GM12873 (cell line): Measurements from ENCODE around the gene ITPR2.

Experiments
- TF ChIP-seq, protein P1 (sequence below): IDR thresholded peaks from 2 replicates; pipeline ENCODE4 v1.5.1; 2012; ENCODE audit warnings: low read depth, mild to moderate bottlenecking, moderate library complexity, low read length, control low read depth; ENCODE audit not compliant: insufficient read depth; ENCODE audit errors: missing control alignments

Gene ITPR2

DNA sequence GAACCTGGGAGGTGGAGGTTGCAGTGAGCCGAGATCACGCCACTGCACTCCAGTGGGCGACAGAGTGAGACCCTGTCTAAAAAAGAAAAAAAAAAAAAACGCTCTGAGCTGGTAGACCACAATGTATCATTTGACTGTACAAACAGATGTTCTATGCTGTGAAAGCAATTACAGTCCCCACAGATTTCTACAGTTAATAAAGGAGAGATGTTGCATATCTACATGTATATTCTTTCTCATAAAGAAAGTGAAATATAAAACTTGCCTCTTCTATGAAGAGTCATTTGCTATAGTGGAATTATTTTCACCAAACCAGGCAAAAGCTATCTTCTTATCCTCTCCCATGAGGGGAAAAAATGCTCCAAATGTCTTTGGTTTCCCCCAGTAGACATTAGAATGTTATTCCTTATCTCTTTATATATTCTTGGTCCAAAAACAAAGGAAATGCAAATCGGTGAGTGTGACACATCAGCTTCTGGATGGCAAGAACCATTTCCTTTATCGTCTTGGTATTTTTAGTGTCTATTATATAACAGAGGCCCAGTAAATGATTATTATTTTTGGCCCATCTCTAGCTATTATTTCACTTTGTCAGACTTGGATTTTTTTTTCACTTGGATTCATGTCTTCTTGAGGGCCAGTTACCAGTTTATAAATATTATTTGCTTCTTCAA, 407.3 kb downstream of the ITPR2 start:
- TF ChIP-seq, protein P1, sequence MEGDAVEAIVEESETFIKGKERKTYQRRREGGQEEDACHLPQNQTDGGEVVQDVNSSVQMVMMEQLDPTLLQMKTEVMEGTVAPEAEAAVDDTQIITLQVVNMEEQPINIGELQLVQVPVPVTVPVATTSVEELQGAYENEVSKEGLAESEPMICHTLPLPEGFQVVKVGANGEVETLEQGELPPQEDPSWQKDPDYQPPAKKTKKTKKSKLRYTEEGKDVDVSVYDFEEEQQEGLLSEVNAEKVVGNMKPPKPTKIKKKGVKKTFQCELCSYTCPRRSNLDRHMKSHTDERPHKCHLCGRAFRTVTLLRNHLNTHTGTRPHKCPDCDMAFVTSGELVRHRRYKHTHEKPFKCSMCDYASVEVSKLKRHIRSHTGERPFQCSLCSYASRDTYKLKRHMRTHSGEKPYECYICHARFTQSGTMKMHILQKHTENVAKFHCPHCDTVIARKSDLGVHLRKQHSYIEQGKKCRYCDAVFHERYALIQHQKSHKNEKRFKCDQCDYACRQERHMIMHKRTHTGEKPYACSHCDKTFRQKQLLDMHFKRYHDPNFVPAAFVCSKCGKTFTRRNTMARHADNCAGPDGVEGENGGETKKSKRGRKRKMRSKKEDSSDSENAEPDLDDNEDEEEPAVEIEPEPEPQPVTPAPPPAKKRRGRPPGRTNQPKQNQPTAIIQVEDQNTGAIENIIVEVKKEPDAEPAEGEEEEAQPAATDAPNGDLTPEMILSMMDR = no peak

DNA sequence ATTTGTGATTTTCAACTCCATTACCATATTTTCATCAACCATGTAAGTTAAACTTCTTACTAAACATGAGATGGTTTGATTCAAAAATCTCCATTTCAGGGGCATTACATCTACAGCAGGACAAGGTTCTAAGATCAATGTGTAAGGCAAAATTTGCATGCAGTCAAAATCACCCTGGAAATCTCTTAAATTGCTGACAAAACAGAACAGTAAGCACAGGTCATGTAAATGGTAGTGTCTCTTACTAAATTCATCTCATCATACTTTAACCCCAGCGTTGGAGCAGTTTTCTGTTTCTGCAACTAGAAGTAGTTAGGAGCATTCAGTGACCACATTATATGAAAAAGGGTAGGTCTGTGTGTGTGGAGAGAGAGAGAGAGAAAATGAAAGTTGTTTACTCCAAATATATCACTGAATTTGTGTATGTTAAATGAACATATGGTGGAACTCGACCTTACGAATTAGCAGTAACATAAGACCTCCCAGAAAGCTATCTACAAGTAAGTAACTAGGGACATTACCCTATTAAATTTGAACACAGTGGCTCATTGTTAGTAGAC, 410.1 kb downstream of the ITPR2 start:
- TF ChIP-seq, protein P1 = no peak

GRCh38 chr12:26416550-26416949, 416.4 kb downstream of the ITPR2 start:
- TF ChIP-seq, protein P1 = no peak

- TF ChIP-seq, protein P1 = no peak
Observed at GRCh38 chr12:26410689-26411088, 422.3 kb downstream of the ITPR2 start.

DNA sequence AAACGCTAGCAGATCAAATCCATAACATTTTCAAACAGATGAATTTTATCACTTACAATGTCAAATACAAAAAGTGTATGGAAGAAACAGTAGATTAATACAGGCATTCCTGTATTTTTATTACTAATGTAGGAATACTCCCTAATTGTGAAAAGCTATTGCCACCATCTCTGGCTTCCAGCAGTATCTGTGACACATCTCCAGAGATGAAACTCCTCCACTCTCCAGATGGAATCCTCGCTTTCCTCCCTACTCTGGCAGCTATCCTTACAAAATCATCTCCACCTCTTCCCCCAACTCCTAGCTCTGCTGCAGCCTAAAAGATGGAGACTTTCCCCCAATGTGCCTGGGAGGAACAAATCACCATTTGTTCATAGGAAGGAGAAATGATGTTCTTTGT, 426.2 kb downstream of the ITPR2 start:
- TF ChIP-seq, protein P1 = no peak

GRCh38 chr12:26406391-26406790, 426.6 kb downstream of the ITPR2 start:
- TF ChIP-seq, protein P1 = no peak

DNA sequence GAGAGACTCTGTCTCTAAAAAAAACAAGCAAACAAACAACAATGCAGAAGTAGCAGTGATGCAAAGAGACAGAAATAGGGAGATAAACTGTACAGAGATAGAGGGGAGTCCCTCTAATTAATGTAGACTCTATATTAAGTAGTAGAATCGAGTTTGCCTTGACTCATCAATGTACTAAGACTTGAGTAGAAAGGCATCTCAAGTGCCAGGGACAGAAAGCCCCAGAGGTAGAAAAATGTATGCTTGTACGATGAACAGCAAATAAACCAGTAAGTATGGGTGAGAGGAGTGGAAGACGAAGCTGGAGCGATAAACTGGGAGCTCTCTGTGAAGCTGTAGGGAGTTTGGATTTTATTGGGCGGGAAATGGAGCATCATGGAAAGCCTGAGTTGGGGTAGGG, 429.4 kb downstream of the ITPR2 start:
- TF ChIP-seq, protein P1 = no peak
